ENCODE results near the gene MARK1.

Gene MARK1

GRCh38 chr1:220690140-220691052 is 162.5 kb downstream of the MARK1 start, which contains the start of gene C1orf115:
TSS of gene C1orf115 (plus strand) at chr1:220690363. CDS start at chr1:220690403, 40 bp downstream.
- DNase-seq (ENCODE audit: low spot score): peak; percentile 73

- DNase-seq (ENCODE audit: low spot score): no peak
These were observed 163.2 kb downstream of the MARK1 start for GRCh38 chr1:220691053-220691684.

- no peak for DNase-seq (ENCODE audit: low spot score)
These were observed 164.7 kb downstream of the MARK1 start for GRCh38 chr1:220692436-220693228.

GRCh38 chr1:220694866-220695382 is 167.0 kb downstream of the MARK1 start:
- DNase-seq (ENCODE audit: low spot score): no peak

GRCh38 chr1:220695426-220695825 is 167.5 kb downstream of the MARK1 start:
- DNase-seq (ENCODE audit: low spot score): no peak

GRCh38 chr1:220696226-220696862 is 168.4 kb downstream of the MARK1 start:
- no peak for DNase-seq (ENCODE audit: low spot score)

GRCh38 chr1:220696863-220697231 is 168.9 kb downstream of the MARK1 start:
- DNase-seq (ENCODE audit: low spot score): no peak

GRCh38 chr1:220697326-220697725 is 169.4 kb downstream of the MARK1 start:
- no peak for DNase-seq (ENCODE audit: low spot score)

- no peak for DNase-seq (ENCODE audit: low spot score)
These were observed 170.7 kb downstream of the MARK1 start for GRCh38 chr1:220698607-220699016.

- no peak for DNase-seq (ENCODE audit: low spot score)
These were observed 171.1 kb downstream of the MARK1 start for GRCh38 chr1:220699044-220699443.

- DNase-seq (ENCODE audit: low spot score): no peak
These were observed 172.7 kb downstream of the MARK1 start for GRCh38 chr1:220700556-220701179.

GRCh38 chr1:220701974-220702373 is 174.0 kb downstream of the MARK1 start:
- no peak for DNase-seq (ENCODE audit: low spot score)

- no peak for DNase-seq (ENCODE audit: low spot score)
These were observed 174.9 kb downstream of the MARK1 start for GRCh38 chr1:220702733-220703270.

- DNase-seq (ENCODE audit: low spot score): no peak
These were observed 175.4 kb downstream of the MARK1 start for GRCh38 chr1:220703305-220703704.

- no peak for DNase-seq (ENCODE audit: low spot score)
These were observed 177.8 kb downstream of the MARK1 start for GRCh38 chr1:220705782-220706181.

- no peak for DNase-seq (ENCODE audit: low spot score)
These were observed 178.5 kb downstream of the MARK1 start for GRCh38 chr1:220706480-220706879.

- no peak for DNase-seq (ENCODE audit: low spot score)
These were observed 179.2 kb downstream of the MARK1 start for GRCh38 chr1:220707160-220707559.

GRCh38 chr1:220708244-220708643 is 180.3 kb downstream of the MARK1 start:
- no peak for DNase-seq (ENCODE audit: low spot score)

GRCh38 chr1:220708936-220709801 is 181.2 kb downstream of the MARK1 start:
- no peak for DNase-seq (ENCODE audit: low spot score)

- no peak for DNase-seq (ENCODE audit: low spot score)
These were observed 182.4 kb downstream of the MARK1 start for GRCh38 chr1:220710333-220710732.
